ENCODE measurements around the gene CELF2. TPM values are rescaled to one million over a fixed set of nuclear protein-coding genes. Genes with fewer than 3 reads are reported as not detected.
A peak's percentile ranks its signal among the peaks of the same experiment; 100 is the strongest.

CELF2 gene
- total and polyA plus RNA-seq, 2 of the 4 experiments (the other 2 are of a cell fraction) = 3.5 to 6.6 TPM

GRCh38 chr10:11036424-11037011, 18.8 kb downstream of the CELF2 start:
- Histone ChIP-seq H4K20me1 (ENCODE audit: insufficient read depth, low read length) (no peaks in the 10 kb centered on the region), H2AK5ac (ENCODE audit: low read depth, low read length) (no peak overlapping the region), H2BK120ac (ENCODE audit: low read depth, low read length) (no peak overlapping the region), H3K79me1 (ENCODE audit: low read depth in 1 of 2, low read length in 2 of 2) (no peaks in the 10 kb centered on the region), H4K5ac (ENCODE audit: low read depth, low read length) (no peak overlapping the region), H3K18ac (ENCODE audit: low read depth, low read length) (no peak overlapping the region), H3K9ac (ENCODE audit: low read depth, low read length) (no peak overlapping the region), H3K4me2 (ENCODE audit: low read depth, low read length) (no peak overlapping the region), H3K14ac (replicated peaks; ENCODE audit: low read depth, low read length) (no peak overlapping the region), H3K4me1 (ENCODE audit: control insufficient read depth, insufficient read depth, low read length) (no peaks in the 10 kb centered on the region), H3K9me1 (ENCODE audit: insufficient read depth, low read length) (no peaks in the 10 kb centered on the region), H2BK15ac (ENCODE audit: low read depth, low read length) (0 out of 3 replicates have a peak overlapping the region, but pooled peaks have one; percentile 13), H2BK20ac (ENCODE audit: low read depth, low read length) (no peak overlapping the region), H4K8ac (ENCODE audit: low read depth in 2 of 2, low read length in 2 of 2) (no peak overlapping the region), H3K23ac (ENCODE audit: low read depth, low read length) (no peak overlapping the region), H2AK9ac (replicated peaks; ENCODE audit: low read depth, low read length, poor library complexity) (no peak overlapping the region), H3K27ac (ENCODE audit: insufficient read depth, low read length) (no peak overlapping the region), H3K36me3 (ENCODE audit: control insufficient read depth, insufficient read depth, low read length) (no peaks in the 10 kb centered on the region), H2BK5ac (ENCODE audit: low read depth, low read length, poor library complexity, severe bottlenecking) (no peak overlapping the region), H2AFZ (replicated peaks; ENCODE audit: low read length, poor library complexity) (no peak overlapping the region), H3K27me3 (ENCODE audit: control insufficient read depth, insufficient read depth, low read length) (peaks cover 2% of the 10 kb centered on the region; the same call in 1 of the 2 replicates), H4K91ac (ENCODE audit: insufficient read depth, low read depth, low read length) (no peak overlapping the region), H3K56ac (ENCODE audit: extremely low read depth, insufficient read depth, low read length) (no peak overlapping the region), H3K9me3 (ENCODE audit: control insufficient read depth, insufficient read depth, low read length) (no peaks in the 10 kb centered on the region), H3K4me3 (ENCODE audit: insufficient read depth, low read depth, low read length) (no peak overlapping the region), H3K4ac (ENCODE audit: low read depth, low read length) (no peak overlapping the region; the same call in 1 of the 2 replicates)
- intact Hi-C loops (cut with micrococcal nuclease) = loop anchor here (1.0 to 10.0 kb wide), 8 partner anchors 234 to 1694 kb away; no protein-coding TSS in a partner anchor
- dilution Hi-C loops (cut with HindIII; ENCODE audit: low sequenced_read_pairs, unreplicated experiment) = no loop called here
- in situ Hi-C loops (cut with MboI; ENCODE audit: low sequenced_read_pairs) = loop anchor here (10.0 kb wide), 2 partner anchors 1422 to 1702 kb away; no protein-coding TSS in a partner anchor
- no TSS peak for BruUV-seq (replicated peaks)
- ATAC-seq (ENCODE audit: low read depth) (peak; percentile 86), DNase-seq (peak; percentile 62)
- no CpG with 5 or more reads among the region's 5 CpGs for WGBS, 2 experiments (ENCODE audit: extremely low coverage in 2 of 2, insufficient read length in 1 of 2)
- ChIA-PET POLR2A (ENCODE audit: unreplicated experiment) (no interaction called here), CTCF (interaction anchor here (1.1 to 2.1 kb wide), 4 partner anchors 119 to 1428 kb away, joined by 3 to 11 read pairs (median 6); no protein-coding TSS in a partner anchor)
- TF ChIP-seq RAD21 (IDR thresholded peaks at IDR 0.05; ENCODE audit: low read length) (peak; percentile 85), CHD1 (IDR thresholded peaks at IDR 0.05; ENCODE audit: low read depth, low read length) (no peak), CTCF (conservative IDR thresholded peaks at IDR 0.05; ENCODE audit: low read depth, low read length) (peak; percentile 71), SMC3 (IDR thresholded peaks at IDR 0.05; ENCODE audit: low read depth, low read length) (peak; percentile 91), BHLHE40 (IDR thresholded peaks at IDR 0.05; ENCODE audit: low read depth, low read length) (no peak), NFE2L2 (IDR thresholded peaks at IDR 0.05; ENCODE audit: low read depth, low read length) (no peak), RCOR1 (IDR thresholded peaks at IDR 0.05; ENCODE audit: insufficient replicate concordance, low read length) (no peak)
